HepG2 (cell line): ENCODE results near the gene CD1D. TPM values are rescaled to one million over a fixed set of nuclear protein-coding genes. Genes with fewer than 3 reads are reported as not detected.
A peak's percentile ranks its signal among the peaks of the same experiment; 100 is the strongest.

Source experiments
- ATAC-seq: fragments of 200-7000 bp; cut with Tn5 transposase; 3 replicates; pipeline ENCODE4 v1.9.1; 2020; ENCODE audit warnings: mild to moderate bottlenecking, moderate library complexity
- BruUV-seq: library from RNA; stranded (reverse); fragments of 400-500 nt; replicated peaks from 2 replicates; lab custom pipeline; 2021; lab: Mats Ljungman, UMichigan
- CTCF ChIA-PET: fragments of 300-600 bp; formaldehyde crosslinking; extraction: SDS; loops from one replicate; lab custom pipeline; 2021; ENCODE audit warnings: low total read pairs, inconsistent platforms, low intra/inter-chr PET ratio; lab: Yijun Ruan, JAX
- POLR2A ChIA-PET: fragments of 350-600 bp; sonication (Branson Sonifier 250); formaldehyde crosslinking; loops from one replicate; lab custom pipeline; 2020; ENCODE audit warnings: antibody characterized with exemption, inconsistent platforms; lab: Yijun Ruan, JAX
- DNase-seq: peaks from one replicate; pipeline ENCODE4 v3.0.0-alpha.2; 2015; ENCODE audit warnings: low spot score
- FAIRE-seq: peaks from 3 replicates; lab custom pipeline; 2011; peaks lifted over from hg19 to GRCh38; lab: Jason Lieb, UNC
- H2AFZ ChIP-seq: one replicate; pipeline ENCODE4 v1.6.1; 2011; ENCODE audit warnings: low read length, inconsistent platforms
- H3K27ac ChIP-seq: fragments of 300-600 bp; 3 replicates; pipeline ENCODE4 v1.8.0; 2011; ENCODE audit warnings: mixed run types, mild to moderate bottlenecking, mixed read lengths, low read length, inconsistent platforms; ENCODE audit not compliant: insufficient read depth; ENCODE audit errors: extremely low read length
- H3K27me3 ChIP-seq, 2 experiments: fragments of 200-600 bp in 1 of 2; 2 replicates in 1 of 2; 3 replicates in 1 of 2; pipeline versions ENCODE4 v1.6.0 to v1.8.0; 2011; ENCODE audit warnings: low read length in 2 of 2, mild to moderate bottlenecking in 2 of 2, moderate library complexity in 2 of 2, inconsistent platforms in 1 of 2; ENCODE audit not compliant: insufficient read depth in 2 of 2, control insufficient read depth in 1 of 2
- H3K36me3 ChIP-seq, 2 experiments: fragments of 200-600 bp in 1 of 2; replicated peaks in 1 of 2; 2 replicates in 1 of 2; 3 replicates in 1 of 2; pipeline versions ENCODE4 v1.5.1 to v1.8.0; 2011; ENCODE audit warnings: low read length in 2 of 2, inconsistent platforms in 1 of 2; ENCODE audit not compliant: insufficient read depth in 2 of 2, control insufficient read depth in 1 of 2
- H3K4me1 ChIP-seq: 2 replicates; pipeline ENCODE4 v1.5.1; 2012; ENCODE audit warnings: low read length, inconsistent platforms; ENCODE audit not compliant: insufficient read depth
- H3K4me2 ChIP-seq: 2 replicates; pipeline ENCODE4 v1.6.0; 2011; ENCODE audit warnings: low read depth, low read length, inconsistent platforms
- H3K4me3 ChIP-seq, 3 experiments: fragments of 200-600 bp in 1 of 3; sonication (generic), shearing (Covaris generic) in 1 of 3; replicated peaks in 1 of 3; 2 replicates each; pipeline ENCODE4 v1.5.1; 2011 to 2016; ENCODE audit warnings: low read length in 3 of 3, inconsistent platforms in 2 of 3, low read depth in 2 of 3, mild to moderate bottlenecking in 2 of 3, control low read depth in 1 of 3, mixed read lengths in 1 of 3; ENCODE audit not compliant: insufficient read depth in 1 of 3
- H3K79me2 ChIP-seq: one replicate; pipeline ENCODE4 v1.6.1; 2011; ENCODE audit warnings: low read length, inconsistent platforms; ENCODE audit not compliant: insufficient read depth
- H3K9ac ChIP-seq: 2 replicates; pipeline ENCODE4 v1.6.0; 2011; ENCODE audit warnings: mild to moderate bottlenecking, low read depth, low read length, inconsistent platforms; ENCODE audit not compliant: insufficient read depth
- H3K9me3 ChIP-seq: 2 replicates; pipeline ENCODE4 v1.5.1; 2012; ENCODE audit warnings: mild to moderate bottlenecking, low read length
- H4K20me1 ChIP-seq: 2 replicates; pipeline ENCODE4 v1.6.0; 2011; ENCODE audit warnings: inconsistent platforms, mild to moderate bottlenecking, low read length, moderate library complexity; ENCODE audit not compliant: insufficient read depth
- CBX5 ChIP-seq: sonication (generic); formaldehyde crosslinking; IDR thresholded peaks from 2 replicates; pipeline ENCODE4 v1.4.0; 2020; ENCODE audit warnings: missing genetic modification reagents, borderline replicate concordance
- CEBPB ChIP-seq: IDR thresholded peaks from 2 replicates; pipeline ENCODE4 v1.6.1; 2011; ENCODE audit warnings: low read depth, low read length, improper control_type of control experiment, borderline replicate concordance
- CHD4 ChIP-seq: fragments of 200-600 bp; sonication (generic); IDR thresholded peaks from 2 replicates; pipeline ENCODE4 v1.7.0; 2017; ENCODE audit warnings: mild to moderate bottlenecking, low read length, borderline replicate concordance
- MXI1 ChIP-seq: IDR thresholded peaks from 3 replicates; pipeline ENCODE4 v1.6.1; 2012; ENCODE audit warnings: low read depth, low read length, inconsistent platforms, borderline replicate concordance
- SP1 ChIP-seq, 2 experiments: fragments of 450-650 bp in 1 of 2; sonication (generic) in 1 of 2; formaldehyde crosslinking in 1 of 2; IDR thresholded peaks; 2 replicates each; pipeline versions ENCODE4 v1.4.0 to v1.6.1; 2016 to 2020; ENCODE audit warnings: missing genetic modification reagents in 1 of 2
- TFDP2 ChIP-seq: sonication (generic); formaldehyde crosslinking; IDR thresholded peaks from 2 replicates; pipeline ENCODE4 v1.4.0; 2020; ENCODE audit warnings: missing genetic modification reagents
- ZBTB25 ChIP-seq: IDR thresholded peaks from 2 replicates; pipeline ENCODE4 v1.6.1; 2018; ENCODE audit warnings: missing genetic modification reagents
- ZNF713 ChIP-seq: sonication (generic); formaldehyde crosslinking; IDR thresholded peaks from 2 replicates; pipeline ENCODE4 v1.4.0; 2020; ENCODE audit warnings: mild to moderate bottlenecking, missing genetic modification reagents
- WGBS: methylation state at CpG from one replicate; pipeline ENCODE4 v1.1.6; 2017; ENCODE audit warnings: low lambda C conversion rate; 5-methylcytosine and 5-hydroxymethylcytosine counted together
- in situ Hi-C: cut with HindIII; loops from 2 replicates; pipeline ENCODE4 v1.10.0; 2017; ENCODE audit warnings: low pct_unique_long_range_greater_than_20kb; ENCODE audit not compliant: extremely low pct_ligation_motif_present
- intact Hi-C: fragments of 100-400 bp; cut with micrococcal nuclease; formaldehyde crosslinking; loops from one replicate; pipeline ENCODE4 v1.10.0; 2022; ENCODE audit not compliant: unreplicated experiment
- polyA plus RNA-seq, 8 experiments: library from polyadenylated mRNA; depleted of rRNA in 3 of 8; stranded (reverse) in 7 of 8; unstranded in 1 of 8; fragments of >200 nt; fragmentation: Illumina TruSeq in 4 of 8; extraction: Trizol in 4 of 8; gene quantifications; 2 replicates each; pipeline versions ENCODE4 v1.2.1 to v1.2.3, GENCODE V29; 2011 to 2016; ENCODE audit warnings: low read depth in 4 of 8, missing spikeins in 1 of 8, mixed read lengths in 1 of 8; ENCODE audit not compliant: insufficient read depth in 1 of 8
- total RNA-seq, 5 experiments: library from RNA; depleted of rRNA; stranded (reverse); fragments of >200 nt; fragmentation: Illumina TruSeq; extraction: Trizol; gene quantifications; 2 replicates each; pipeline ENCODE4 v1.2.3, GENCODE V29; 2016; ENCODE audit warnings: low read depth in 1 of 5

Gene CD1D
- total and polyA plus RNA-seq, 2 of the 13 experiments (the other 11 are each of a cell fraction or from before 2014, with no cell fraction given), result not detected

GRCh38 chr1:158196461-158196860 lies 15.8 kb downstream of the CD1D start (continued):
- TF ChIP-seq ZBTB25 (CRISPR knock-in tag) (no peak), ZNF713 (CRISPR knock-in tag) (no peak), MXI1 (no peak), SP1 (IDR thresholded peaks at IDR 0.05) (no peak), SP1 (CRISPR knock-in tag; IDR thresholded peaks at IDR 0.05) (no peak), CBX5 (CRISPR knock-in tag) (no peak), TFDP2 (CRISPR knock-in tag) (no peak)

GRCh38 chr1:158199849-158200248 lies 19.2 kb downstream of the CD1D start:
- in situ Hi-C loops, result loop anchor here (25.0 kb wide), 1 partner anchor 812 kb away; the partner anchor contains the start of gene IFI16
- DNase-seq (no peak), ATAC-seq (no peak), FAIRE-seq (no peak)
- Histone ChIP-seq H3K9ac (no peak overlapping the region), H3K9me3 (no peaks in the 10 kb centered on the region), H3K4me1 (no peaks in the 10 kb centered on the region), H3K36me3 (no peaks in the 10 kb centered on the region)
- ChIA-PET CTCF (no interaction called here), POLR2A (no interaction called here)
- WGBS, result 37% methylated on average over 5 of the region's 5 CpGs
- TF ChIP-seq CEBPB, result peak; percentile 32; the same call in 1 of the 2 replicates
- no peak for TF ChIP-seq CHD4
- TF ChIP-seq, all 625 proteins: peak for 1
- intact Hi-C loops, result no loop called here
- H3K27ac ChIP-seq, result no peak overlapping the region
- H2AFZ ChIP-seq, result peak overlapping the region; percentile 27
- no peak overlapping the region for H3K4me3 ChIP-seq
- no peak overlapping the region for H3K4me2 ChIP-seq
- H3K27me3 ChIP-seq, result no peaks in the 10 kb centered on the region
- BruUV-seq, result no TSS peak
- no peaks in the 10 kb centered on the region for H4K20me1 ChIP-seq
- no peaks in the 10 kb centered on the region for H3K79me2 ChIP-seq
